ENCODE data around the gene CTCFL. TPM values are rescaled to one million over a fixed set of nuclear protein-coding genes. Genes with fewer than 3 reads are reported as not detected.

Gene CTCFL
- total and polyA plus RNA-seq, 2 of the 13 experiments (the other 11 are each of a cell fraction or from before 2014, with no cell fraction given): 0.04 TPM; not detected in 1

- TF ChIP-seq ZNF597 (CRISPR knock-in tag; IDR thresholded peaks at IDR 0.05) (no peak), TBX2 (CRISPR knock-in tag; IDR thresholded peaks at IDR 0.05; ENCODE audit: borderline replicate concordance) (peak; percentile 26; the same call in 1 of the 2 replicates), TGIF2 (CRISPR knock-in tag; IDR thresholded peaks at IDR 0.05) (no peak), SP5 (CRISPR knock-in tag; IDR thresholded peaks at IDR 0.05; ENCODE audit: borderline replicate concordance, low read depth) (no peak), ZNF407 (CRISPR knock-in tag; IDR thresholded peaks at IDR 0.05; ENCODE audit: not compliant biosample characterization) (no peak), SMC3 (IDR thresholded peaks at IDR 0.05; ENCODE audit: low read length) (no peak; the same call in 1 of the 2 replicates), SSRP1 (CRISPR knock-in tag; IDR thresholded peaks at IDR 0.05) (0 out of 2 replicates have a peak, but pooled peaks have one; percentile 69), ZNF451 (CRISPR knock-in tag; IDR thresholded peaks at IDR 0.05) (no peak), ZNF572 (CRISPR knock-in tag; IDR thresholded peaks at IDR 0.05) (no peak; the same call in 1 of the 2 replicates), HES4 (CRISPR knock-in tag; IDR thresholded peaks at IDR 0.05; ENCODE audit: borderline replicate concordance) (0 out of 2 replicates have a peak, but pooled peaks have one; percentile 49), KDM5A (IDR thresholded peaks at IDR 0.05; ENCODE audit: borderline replicate concordance, low read length) (no peak), MED8 (CRISPR knock-in tag; IDR thresholded peaks at IDR 0.05; ENCODE audit: insufficient replicate concordance) (no peak), ZBTB21 (CRISPR knock-in tag; IDR thresholded peaks at IDR 0.05) (peak; percentile 83; the same call in 1 of the 2 replicates), ZFX (CRISPR knock-in tag; IDR thresholded peaks at IDR 0.05; ENCODE audit: low read depth) (no peak), TRIM24 (CRISPR knock-in tag; IDR thresholded peaks at IDR 0.05) (no peak), ZNF614 (CRISPR knock-in tag; IDR thresholded peaks at IDR 0.05; ENCODE audit: borderline replicate concordance) (no peak), MED1 (CRISPR knock-in tag; IDR thresholded peaks at IDR 0.05) (peak; percentile 65; the same call in 1 of the 2 replicates), MXI1 (IDR thresholded peaks at IDR 0.05; ENCODE audit: borderline replicate concordance, low read depth, low read length) (peak; percentile 73; the same call in 2 of the 3 replicates), ATF7-NPFF (CRISPR knock-in tag; IDR thresholded peaks at IDR 0.05; ENCODE audit: low read depth) (no peak), HDAC6 (IDR thresholded peaks at IDR 0.05; ENCODE audit: low read depth, low read length) (no peak)
- TF ChIP-seq, protein P1, sequence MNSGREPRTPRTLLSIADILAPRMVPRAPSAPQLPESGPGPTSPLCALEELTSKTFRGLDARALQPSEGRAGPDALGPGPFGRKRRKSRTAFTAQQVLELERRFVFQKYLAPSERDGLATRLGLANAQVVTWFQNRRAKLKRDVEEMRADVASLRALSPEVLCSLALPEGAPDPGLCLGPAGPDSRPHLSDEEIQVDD (CRISPR knock-in tag; IDR thresholded peaks at IDR 0.05; ENCODE audit: borderline replicate concordance): no peak
Measured at GRCh38 chr20:57555457-57556184, 30.7 kb upstream of the CTCFL start (continued).
